ENCODE measurements around the gene CFAP46. TPM values are rescaled to one million over a fixed set of nuclear protein-coding genes. Genes with fewer than 3 reads are reported as not detected.
"Not testable (repeated sequence)": the region's sequence is repeated elsewhere in the genome, so short reads cannot be mapped to it uniquely, and the experiment has no call there.

The CFAP46 gene
- total and polyA plus RNA-seq, 10 of the 15 experiments (the other 5 are each of a cell fraction or from before 2014, with no cell fraction given): 0.01 to 0.18 (median 0.03) TPM; not detected in 7

DNA sequence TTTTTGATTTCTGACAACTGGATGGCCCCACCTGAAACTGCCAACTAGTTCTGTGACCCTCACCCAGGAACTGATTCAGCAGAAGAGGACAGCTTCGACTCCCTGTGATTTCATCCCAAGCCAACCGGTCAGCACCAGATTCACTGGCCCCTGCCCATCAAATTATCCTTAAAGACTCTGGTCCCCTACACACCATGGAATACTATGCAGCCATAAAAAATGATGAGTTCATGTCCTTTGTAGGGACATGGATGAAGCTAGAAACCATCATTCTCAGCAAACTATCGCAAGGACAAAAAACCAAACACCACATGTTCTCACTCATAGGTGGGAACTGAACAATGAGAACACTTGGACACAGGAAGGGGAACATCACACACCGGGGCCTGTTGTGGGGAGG lies 13.9 kb upstream of the CFAP46 start:
- 37% methylated on average over 4 of the region's 4 CpGs for WGBS (ENCODE audit: insufficient coverage, insufficient replicate concordance, low lambda C conversion rate, missing lambda C conversion rate)
- ATAC-seq; H3K9ac ChIP-seq (ENCODE audit: control insufficient read depth, insufficient read depth, low read length); H3K4me1 ChIP-seq (ENCODE audit: control insufficient read depth, insufficient read depth, low read length); H3K27ac ChIP-seq (ENCODE audit: control insufficient read depth, insufficient read depth); in situ Hi-C loops (cut with MboI); intact Hi-C loops (cut with micrococcal nuclease; ENCODE audit: unreplicated experiment); BruUV-seq (replicated peaks); H4K20me1 ChIP-seq (ENCODE audit: control insufficient read depth, insufficient read depth); H2AFZ ChIP-seq (ENCODE audit: control insufficient read depth, low read depth, low read length); FAIRE-seq; RAD21 ChIA-PET (ENCODE audit: unreplicated experiment); POLR2A ChIA-PET; CTCF ChIA-PET; H3K27me3 ChIP-seq (replicated peaks in 1 of 2; ENCODE audit: control insufficient read depth in 2 of 2, insufficient read depth in 2 of 2, low read length in 1 of 2); H3K9me3 ChIP-seq (replicated peaks; ENCODE audit: control insufficient read depth, insufficient read depth, low read length); DNase-seq (ENCODE audit: low read depth, low spot score); H3K79me2 ChIP-seq (ENCODE audit: control insufficient read depth, insufficient read depth, low read length); H3K4me2 ChIP-seq (ENCODE audit: control insufficient read depth, insufficient read depth); H3K4me3 ChIP-seq; H3K36me3 ChIP-seq (ENCODE audit: control insufficient read depth in 2 of 2, insufficient read depth in 2 of 2, low read length in 1 of 2); SMC1A ChIA-PET (ENCODE audit: uncharacterized antibody, unreplicated experiment): not testable (repeated sequence)

DNA sequence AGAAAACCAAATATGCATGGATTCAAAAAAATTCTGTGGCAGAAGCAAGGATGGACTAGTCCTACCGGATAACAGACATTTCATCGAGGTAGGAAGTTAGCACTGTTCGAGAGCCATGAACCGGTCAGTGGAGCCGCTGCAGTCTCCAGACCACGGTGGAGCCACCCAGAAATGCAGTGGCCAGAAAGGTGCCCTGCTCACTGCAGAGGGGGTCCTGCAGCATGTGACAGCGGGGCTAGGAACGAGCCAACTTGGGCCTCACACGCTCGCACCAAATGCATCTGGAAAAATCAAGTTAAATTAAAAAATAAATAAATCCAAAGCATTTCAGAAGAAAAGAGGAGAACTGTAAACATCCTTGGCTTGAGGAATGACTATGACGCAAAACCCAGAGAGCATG lies 13.1 kb upstream of the CFAP46 start:
- FAIRE-seq: no peak
- no peaks in the 10 kb centered on the region for H3K4me1 ChIP-seq (ENCODE audit: control insufficient read depth, insufficient read depth, low read length)
- BruUV-seq (replicated peaks): no TSS peak
- no peak for DNase-seq (ENCODE audit: low read depth, low spot score)
- no peaks in the 10 kb centered on the region for H3K79me2 ChIP-seq (ENCODE audit: control insufficient read depth, insufficient read depth, low read length)
- ChIA-PET CTCF (no interaction called here), RAD21 (ENCODE audit: unreplicated experiment) (no interaction called here), SMC1A (ENCODE audit: uncharacterized antibody, unreplicated experiment) (no interaction called here), POLR2A (no interaction called here)
- no peak overlapping the region for H3K4me3 ChIP-seq
- no peak overlapping the region for H3K27ac ChIP-seq (ENCODE audit: control insufficient read depth, insufficient read depth)
- H2AFZ ChIP-seq (ENCODE audit: control insufficient read depth, low read depth, low read length): no peak overlapping the region
- no peaks in the 10 kb centered on the region for H3K27me3 ChIP-seq (replicated peaks in 1 of 2; ENCODE audit: control insufficient read depth in 2 of 2, insufficient read depth in 2 of 2, low read length in 1 of 2)
- H4K20me1 ChIP-seq (ENCODE audit: control insufficient read depth, insufficient read depth): no peaks in the 10 kb centered on the region
- H3K4me2 ChIP-seq (ENCODE audit: control insufficient read depth, insufficient read depth): no peak overlapping the region
- no peaks in the 10 kb centered on the region for H3K36me3 ChIP-seq (ENCODE audit: control insufficient read depth in 2 of 2, insufficient read depth in 2 of 2, low read length in 1 of 2)
- no peak overlapping the region for H3K9ac ChIP-seq (ENCODE audit: control insufficient read depth, insufficient read depth, low read length)
- H3K9me3 ChIP-seq (replicated peaks; ENCODE audit: control insufficient read depth, insufficient read depth, low read length): no peaks in the 10 kb centered on the region
- intact Hi-C loops (cut with micrococcal nuclease; ENCODE audit: unreplicated experiment): no loop called here
- 61% methylated on average over 11 of the region's 11 CpGs for WGBS (ENCODE audit: insufficient coverage, insufficient replicate concordance, low lambda C conversion rate, missing lambda C conversion rate)
- ATAC-seq: no peak
- in situ Hi-C loops (cut with MboI): no loop called here
- TF ChIP-seq CHD2 (IDR thresholded peaks at IDR 0.05; ENCODE audit: borderline replicate concordance, low read depth, low read length): no peak
- TF ChIP-seq ZNF622 (IDR thresholded peaks at IDR 0.05): no peak
- no peak for TF ChIP-seq RB1 (IDR thresholded peaks at IDR 0.05; ENCODE audit: borderline replicate concordance)
- no peak for TF ChIP-seq EED (IDR thresholded peaks at IDR 0.05; ENCODE audit: low read depth)
- TF ChIP-seq MTA2 (IDR thresholded peaks at IDR 0.05; ENCODE audit: low read depth): no peak
- TF ChIP-seq, protein P1, sequence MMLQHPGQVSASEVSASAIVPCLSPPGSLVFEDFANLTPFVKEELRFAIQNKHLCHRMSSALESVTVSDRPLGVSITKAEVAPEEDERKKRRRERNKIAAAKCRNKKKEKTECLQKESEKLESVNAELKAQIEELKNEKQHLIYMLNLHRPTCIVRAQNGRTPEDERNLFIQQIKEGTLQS (IDR thresholded peaks at IDR 0.05; ENCODE audit: borderline replicate concordance, extremely low read depth, low read depth, low read length): no peak
- TF ChIP-seq TAF1 (IDR thresholded peaks at IDR 0.05; ENCODE audit: borderline replicate concordance, low read depth, low read length): no peak
- TF ChIP-seq, protein P2, sequence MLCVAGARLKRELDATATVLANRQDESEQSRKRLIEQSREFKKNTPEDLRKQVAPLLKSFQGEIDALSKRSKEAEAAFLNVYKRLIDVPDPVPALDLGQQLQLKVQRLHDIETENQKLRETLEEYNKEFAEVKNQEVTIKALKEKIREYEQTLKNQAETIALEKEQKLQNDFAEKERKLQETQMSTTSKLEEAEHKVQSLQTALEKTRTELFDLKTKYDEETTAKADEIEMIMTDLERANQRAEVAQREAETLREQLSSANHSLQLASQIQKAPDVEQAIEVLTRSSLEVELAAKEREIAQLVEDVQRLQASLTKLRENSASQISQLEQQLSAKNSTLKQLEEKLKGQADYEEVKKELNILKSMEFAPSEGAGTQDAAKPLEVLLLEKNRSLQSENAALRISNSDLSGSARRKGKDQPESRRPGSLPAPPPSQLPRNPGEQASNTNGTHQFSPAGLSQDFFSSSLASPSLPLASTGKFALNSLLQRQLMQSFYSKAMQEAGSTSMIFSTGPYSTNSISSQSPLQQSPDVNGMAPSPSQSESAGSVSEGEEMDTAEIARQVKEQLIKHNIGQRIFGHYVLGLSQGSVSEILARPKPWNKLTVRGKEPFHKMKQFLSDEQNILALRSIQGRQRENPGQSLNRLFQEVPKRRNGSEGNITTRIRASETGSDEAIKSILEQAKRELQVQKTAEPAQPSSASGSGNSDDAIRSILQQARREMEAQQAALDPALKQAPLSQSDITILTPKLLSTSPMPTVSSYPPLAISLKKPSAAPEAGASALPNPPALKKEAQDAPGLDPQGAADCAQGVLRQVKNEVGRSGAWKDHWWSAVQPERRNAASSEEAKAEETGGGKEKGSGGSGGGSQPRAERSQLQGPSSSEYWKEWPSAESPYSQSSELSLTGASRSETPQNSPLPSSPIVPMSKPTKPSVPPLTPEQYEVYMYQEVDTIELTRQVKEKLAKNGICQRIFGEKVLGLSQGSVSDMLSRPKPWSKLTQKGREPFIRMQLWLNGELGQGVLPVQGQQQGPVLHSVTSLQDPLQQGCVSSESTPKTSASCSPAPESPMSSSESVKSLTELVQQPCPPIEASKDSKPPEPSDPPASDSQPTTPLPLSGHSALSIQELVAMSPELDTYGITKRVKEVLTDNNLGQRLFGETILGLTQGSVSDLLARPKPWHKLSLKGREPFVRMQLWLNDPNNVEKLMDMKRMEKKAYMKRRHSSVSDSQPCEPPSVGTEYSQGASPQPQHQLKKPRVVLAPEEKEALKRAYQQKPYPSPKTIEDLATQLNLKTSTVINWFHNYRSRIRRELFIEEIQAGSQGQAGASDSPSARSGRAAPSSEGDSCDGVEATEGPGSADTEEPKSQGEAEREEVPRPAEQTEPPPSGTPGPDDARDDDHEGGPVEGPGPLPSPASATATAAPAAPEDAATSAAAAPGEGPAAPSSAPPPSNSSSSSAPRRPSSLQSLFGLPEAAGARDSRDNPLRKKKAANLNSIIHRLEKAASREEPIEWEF (IDR thresholded peaks at IDR 0.05; ENCODE audit: insufficient replicate concordance, low read depth, low read length): no peak
- TF ChIP-seq, protein P3, sequence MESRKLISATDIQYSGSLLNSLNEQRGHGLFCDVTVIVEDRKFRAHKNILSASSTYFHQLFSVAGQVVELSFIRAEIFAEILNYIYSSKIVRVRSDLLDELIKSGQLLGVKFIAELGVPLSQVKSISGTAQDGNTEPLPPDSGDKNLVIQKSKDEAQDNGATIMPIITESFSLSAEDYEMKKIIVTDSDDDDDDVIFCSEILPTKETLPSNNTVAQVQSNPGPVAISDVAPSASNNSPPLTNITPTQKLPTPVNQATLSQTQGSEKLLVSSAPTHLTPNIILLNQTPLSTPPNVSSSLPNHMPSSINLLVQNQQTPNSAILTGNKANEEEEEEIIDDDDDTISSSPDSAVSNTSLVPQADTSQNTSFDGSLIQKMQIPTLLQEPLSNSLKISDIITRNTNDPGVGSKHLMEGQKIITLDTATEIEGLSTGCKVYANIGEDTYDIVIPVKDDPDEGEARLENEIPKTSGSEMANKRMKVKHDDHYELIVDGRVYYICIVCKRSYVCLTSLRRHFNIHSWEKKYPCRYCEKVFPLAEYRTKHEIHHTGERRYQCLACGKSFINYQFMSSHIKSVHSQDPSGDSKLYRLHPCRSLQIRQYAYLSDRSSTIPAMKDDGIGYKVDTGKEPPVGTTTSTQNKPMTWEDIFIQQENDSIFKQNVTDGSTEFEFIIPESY (IDR thresholded peaks at IDR 0.05): no peak
